GM12878 (cell line): ENCODE data around the gene ZNF850. TPM values are rescaled to one million over a fixed set of nuclear protein-coding genes. Genes with fewer than 3 reads are reported as not detected.
A peak's percentile ranks its signal among the peaks of the same experiment; 100 is the strongest.

Source experiments
- ASH2L ChIP-seq: fragments of 300-600, 200-600 bp; sonication (generic); IDR thresholded peaks from 2 replicates; pipeline ENCODE4 v1.6.1; 2017; ENCODE audit warnings: low read depth, mild to moderate bottlenecking, borderline replicate concordance
- CBX5 ChIP-seq: sonication (generic); IDR thresholded peaks from 2 replicates; pipeline ENCODE4 v1.6.1; 2016; ENCODE audit warnings: low read depth, moderate library complexity, mild to moderate bottlenecking, inconsistent platforms
- EED ChIP-seq: sonication (generic); IDR thresholded peaks from 2 replicates; pipeline ENCODE4 v1.6.1; 2016; ENCODE audit warnings: antibody characterized with exemption, low read depth
- HDAC6 ChIP-seq: fragments of 200-600 bp; sonication (generic); IDR thresholded peaks from one replicate; pipeline ENCODE4 v1.8.0; 2017; ENCODE audit warnings: antibody characterized with exemption; ENCODE audit not compliant: unreplicated experiment
- IKZF1 ChIP-seq: fragments of 450-650 bp; conservative IDR thresholded peaks from 2 replicates; pipeline ENCODE4 v1.6.1; 2017; ENCODE audit warnings: antibody characterized with exemption, mild to moderate bottlenecking
- IKZF2 ChIP-seq, 2 experiments: fragments of 450-650 bp; IDR thresholded peaks; 2 replicates each; pipeline ENCODE4 v1.6.1; 2017; ENCODE audit warnings: mild to moderate bottlenecking in 2 of 2, moderate library complexity in 2 of 2
- MXI1 ChIP-seq: fragments of 150-350 bp; IDR thresholded peaks from 2 replicates; pipeline ENCODE4 v1.6.1; 2011; ENCODE audit warnings: low read depth, mild to moderate bottlenecking, inconsistent platforms, low read length, improper control_type of control experiment
- NFYB ChIP-seq: IDR thresholded peaks from 2 replicates; pipeline ENCODE4 v1.6.1; 2011; ENCODE audit warnings: low read depth, mild to moderate bottlenecking, low read length, improper control_type of control experiment, moderate library complexity; ENCODE audit not compliant: insufficient read depth
- NRF1 ChIP-seq: conservative IDR thresholded peaks from 2 replicates; pipeline ENCODE4 v1.6.1; 2011; ENCODE audit warnings: mild to moderate bottlenecking, low read depth, low read length, improper control_type of control experiment
- PAX5 ChIP-seq: IDR thresholded peaks from 2 replicates; pipeline ENCODE4 v1.6.1; 2011; ENCODE audit warnings: low read depth, low read length, borderline replicate concordance
- PAX8 ChIP-seq: fragments of 450-650 bp; IDR thresholded peaks from 2 replicates; pipeline ENCODE4 v1.6.1; 2017; ENCODE audit warnings: mild to moderate bottlenecking, moderate library complexity
- POLR2A ChIP-seq: IDR thresholded peaks from 2 replicates; pipeline ENCODE4 v1.6.1; 2011; ENCODE audit warnings: low read depth, mild to moderate bottlenecking, low read length
- POLR2AphosphoS2 ChIP-seq: IDR thresholded peaks from 2 replicates; pipeline ENCODE4 v1.6.1; 2011; ENCODE audit warnings: low read depth, mild to moderate bottlenecking, low read length, improper control_type of control experiment, moderate library complexity
- RUNX3 ChIP-seq: IDR thresholded peaks from 2 replicates; pipeline ENCODE4 v1.6.1; 2012; ENCODE audit warnings: low read length, inconsistent platforms
- ZBED1 ChIP-seq: IDR thresholded peaks from 2 replicates; pipeline ENCODE4 v1.6.1; 2016; ENCODE audit warnings: borderline replicate concordance
- ZNF384 ChIP-seq: IDR thresholded peaks from 2 replicates; pipeline ENCODE4 v1.6.1; 2012; ENCODE audit warnings: low read depth, mild to moderate bottlenecking, low read length, improper control_type of control experiment, borderline replicate concordance
- polyA plus RNA-seq, 11 experiments: library from polyadenylated mRNA; depleted of rRNA in 4 of 11; unstranded in 6 of 11; stranded (reverse) in 5 of 11; fragments of >200 nt; fragmentation: Nextera tagmentation in 4 of 11; fragmentation: Illumina TruSeq in 1 of 11; extraction: Ambion mirVana in 4 of 11; extraction: Trizol in 1 of 11; gene quantifications; 1 replicate in 1 of 11; 2 replicates in 10 of 11; pipeline versions ENCODE4 v1.2.1 to v1.2.3, GENCODE V29; 2011 to 2016; ENCODE audit warnings: inconsistent platforms in 2 of 11, missing spikeins in 2 of 11, low read depth in 1 of 11
- total RNA-seq, 4 experiments: library from RNA; depleted of rRNA in 3 of 4; stranded (reverse); fragments of >200 nt in 3 of 4; fragmentation: Illumina TruSeq in 1 of 4; extraction: Trizol in 1 of 4; gene quantifications; 2 replicates each; pipeline versions ENCODE4 v1.2.1 to v1.2.3, GENCODE V29; 2013 to 2021
- TF ChIP-seq, protein P1 (sequence below): fragments of 450-650 bp; IDR thresholded peaks from 2 replicates; pipeline ENCODE4 v1.6.1; 2014; ENCODE audit warnings: mild to moderate bottlenecking
- TF ChIP-seq, protein P2 (sequence below): IDR thresholded peaks from 2 replicates; pipeline ENCODE4 v1.6.1; 2011; ENCODE audit warnings: borderline replicate concordance, low read depth, mild to moderate bottlenecking, moderate library complexity, mixed read lengths, low read length; ENCODE audit not compliant: insufficient read depth; ENCODE audit errors: extremely low read length
- TF ChIP-seq, protein P3 (sequence below): fragments of 150-350 bp; IDR thresholded peaks from 2 replicates; pipeline ENCODE4 v1.6.1; 2014; ENCODE audit warnings: mild to moderate bottlenecking, low read depth, low read length
- TF ChIP-seq, protein P4 (sequence below): fragments of 450-650 bp; IDR thresholded peaks from 2 replicates; pipeline ENCODE4 v1.6.1; 2017; ENCODE audit warnings: low read depth, mild to moderate bottlenecking, moderate library complexity
- TF ChIP-seq, protein P5 (sequence below): fragments of 450-650 bp; formaldehyde crosslinking; IDR thresholded peaks from 2 replicates; pipeline ENCODE4 v1.4.0; 2020; ENCODE audit warnings: mild to moderate bottlenecking, moderate library complexity

The ZNF850 gene
- total and polyA plus RNA-seq, 10 of the 15 experiments (the other 5 are each of a cell fraction or from before 2014, with no cell fraction given): 0.44 to 6.4 (median 2.5) TPM

DNA sequence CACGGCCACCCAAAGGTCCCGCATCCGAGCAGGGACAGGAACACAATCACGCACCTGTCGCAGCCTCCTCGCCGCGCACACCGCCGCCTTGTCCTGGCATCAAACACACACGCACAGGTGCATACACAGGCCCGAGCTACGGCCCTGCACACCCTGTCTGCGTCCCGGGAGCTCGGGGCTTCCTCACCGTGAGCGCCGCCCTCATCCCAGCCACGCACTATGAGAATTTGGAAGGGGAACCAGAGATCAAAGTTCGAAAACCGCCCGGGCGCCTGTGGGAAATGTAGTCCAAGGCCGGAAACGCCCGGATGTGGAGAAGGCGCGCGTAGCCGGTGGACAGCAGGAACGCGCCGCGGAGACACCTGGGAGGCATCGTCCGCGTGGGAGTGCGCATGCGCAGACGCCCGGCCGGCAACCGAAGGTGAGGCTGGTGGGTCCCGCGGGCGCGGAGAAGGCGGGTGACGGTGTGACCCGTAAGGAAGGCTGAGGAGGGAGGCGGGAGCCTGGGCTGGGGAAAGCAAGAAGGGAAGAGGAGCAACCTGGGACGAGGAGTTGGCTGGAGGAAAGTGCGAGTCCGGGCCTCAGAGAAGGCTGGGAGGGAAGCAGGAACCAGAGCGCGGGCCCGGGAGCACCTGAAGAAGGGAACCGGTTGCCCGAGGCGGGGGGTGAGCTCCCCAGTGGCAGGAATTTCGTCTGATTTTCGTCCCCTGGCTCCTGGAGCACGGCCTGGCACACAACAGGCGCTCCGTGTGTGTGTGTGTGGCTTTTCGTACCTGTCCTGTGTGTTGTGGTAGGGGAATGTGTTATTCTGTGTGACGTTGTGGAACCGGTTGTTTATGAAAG is 85.2 kb downstream of the ZNF850 start, which contains the start of gene ZNF567 (continued):
- TF ChIP-seq PAX5: no peak
- TF ChIP-seq EED: no peak; the same call in 1 of the 2 replicates
- TF ChIP-seq NRF1: 0 out of 2 replicates have a peak, but pooled peaks have one; percentile 28
- TF ChIP-seq POLR2AphosphoS2: peak; percentile 44; the same call in 1 of the 2 replicates
- peak; percentile 98 for TF ChIP-seq IKZF1
- no peak for TF ChIP-seq ASH2L
- peak; percentile 95 for TF ChIP-seq POLR2A
- TF ChIP-seq, protein P1, sequence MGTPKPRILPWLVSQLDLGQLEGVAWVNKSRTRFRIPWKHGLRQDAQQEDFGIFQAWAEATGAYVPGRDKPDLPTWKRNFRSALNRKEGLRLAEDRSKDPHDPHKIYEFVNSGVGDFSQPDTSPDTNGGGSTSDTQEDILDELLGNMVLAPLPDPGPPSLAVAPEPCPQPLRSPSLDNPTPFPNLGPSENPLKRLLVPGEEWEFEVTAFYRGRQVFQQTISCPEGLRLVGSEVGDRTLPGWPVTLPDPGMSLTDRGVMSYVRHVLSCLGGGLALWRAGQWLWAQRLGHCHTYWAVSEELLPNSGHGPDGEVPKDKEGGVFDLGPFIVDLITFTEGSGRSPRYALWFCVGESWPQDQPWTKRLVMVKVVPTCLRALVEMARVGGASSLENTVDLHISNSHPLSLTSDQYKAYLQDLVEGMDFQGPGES: no peak
- TF ChIP-seq IKZF2 (IDR thresholded peaks at IDR 0.05): peak; percentile 43 to 47; a peak in 2 of 4 replicates
- no peak for TF ChIP-seq NFYB
- no peak; the same call in 1 of the 2 replicates for TF ChIP-seq MXI1
- TF ChIP-seq, protein P2, sequence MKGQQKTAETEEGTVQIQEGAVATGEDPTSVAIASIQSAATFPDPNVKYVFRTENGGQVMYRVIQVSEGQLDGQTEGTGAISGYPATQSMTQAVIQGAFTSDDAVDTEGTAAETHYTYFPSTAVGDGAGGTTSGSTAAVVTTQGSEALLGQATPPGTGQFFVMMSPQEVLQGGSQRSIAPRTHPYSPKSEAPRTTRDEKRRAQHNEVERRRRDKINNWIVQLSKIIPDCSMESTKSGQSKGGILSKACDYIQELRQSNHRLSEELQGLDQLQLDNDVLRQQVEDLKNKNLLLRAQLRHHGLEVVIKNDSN: no peak
- TF ChIP-seq, protein P3, sequence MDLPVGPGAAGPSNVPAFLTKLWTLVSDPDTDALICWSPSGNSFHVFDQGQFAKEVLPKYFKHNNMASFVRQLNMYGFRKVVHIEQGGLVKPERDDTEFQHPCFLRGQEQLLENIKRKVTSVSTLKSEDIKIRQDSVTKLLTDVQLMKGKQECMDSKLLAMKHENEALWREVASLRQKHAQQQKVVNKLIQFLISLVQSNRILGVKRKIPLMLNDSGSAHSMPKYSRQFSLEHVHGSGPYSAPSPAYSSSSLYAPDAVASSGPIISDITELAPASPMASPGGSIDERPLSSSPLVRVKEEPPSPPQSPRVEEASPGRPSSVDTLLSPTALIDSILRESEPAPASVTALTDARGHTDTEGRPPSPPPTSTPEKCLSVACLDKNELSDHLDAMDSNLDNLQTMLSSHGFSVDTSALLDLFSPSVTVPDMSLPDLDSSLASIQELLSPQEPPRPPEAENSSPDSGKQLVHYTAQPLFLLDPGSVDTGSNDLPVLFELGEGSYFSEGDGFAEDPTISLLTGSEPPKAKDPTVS: no peak
- no peak for TF ChIP-seq ZNF384
- peak; percentile 49; the same call in 1 of the 2 replicates for TF ChIP-seq RUNX3
- TF ChIP-seq, protein P4, sequence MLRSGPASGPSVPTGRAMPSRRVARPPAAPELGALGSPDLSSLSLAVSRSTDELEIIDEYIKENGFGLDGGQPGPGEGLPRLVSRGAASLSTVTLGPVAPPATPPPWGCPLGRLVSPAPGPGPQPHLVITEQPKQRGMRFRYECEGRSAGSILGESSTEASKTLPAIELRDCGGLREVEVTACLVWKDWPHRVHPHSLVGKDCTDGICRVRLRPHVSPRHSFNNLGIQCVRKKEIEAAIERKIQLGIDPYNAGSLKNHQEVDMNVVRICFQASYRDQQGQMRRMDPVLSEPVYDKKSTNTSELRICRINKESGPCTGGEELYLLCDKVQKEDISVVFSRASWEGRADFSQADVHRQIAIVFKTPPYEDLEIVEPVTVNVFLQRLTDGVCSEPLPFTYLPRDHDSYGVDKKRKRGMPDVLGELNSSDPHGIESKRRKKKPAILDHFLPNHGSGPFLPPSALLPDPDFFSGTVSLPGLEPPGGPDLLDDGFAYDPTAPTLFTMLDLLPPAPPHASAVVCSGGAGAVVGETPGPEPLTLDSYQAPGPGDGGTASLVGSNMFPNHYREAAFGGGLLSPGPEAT: no peak
- TF ChIP-seq ZBED1: no peak
- TF ChIP-seq PAX8: no peak
- TF ChIP-seq CBX5: 0 out of 2 replicates have a peak, but pooled peaks have one; percentile 47
- TF ChIP-seq, protein P5, sequence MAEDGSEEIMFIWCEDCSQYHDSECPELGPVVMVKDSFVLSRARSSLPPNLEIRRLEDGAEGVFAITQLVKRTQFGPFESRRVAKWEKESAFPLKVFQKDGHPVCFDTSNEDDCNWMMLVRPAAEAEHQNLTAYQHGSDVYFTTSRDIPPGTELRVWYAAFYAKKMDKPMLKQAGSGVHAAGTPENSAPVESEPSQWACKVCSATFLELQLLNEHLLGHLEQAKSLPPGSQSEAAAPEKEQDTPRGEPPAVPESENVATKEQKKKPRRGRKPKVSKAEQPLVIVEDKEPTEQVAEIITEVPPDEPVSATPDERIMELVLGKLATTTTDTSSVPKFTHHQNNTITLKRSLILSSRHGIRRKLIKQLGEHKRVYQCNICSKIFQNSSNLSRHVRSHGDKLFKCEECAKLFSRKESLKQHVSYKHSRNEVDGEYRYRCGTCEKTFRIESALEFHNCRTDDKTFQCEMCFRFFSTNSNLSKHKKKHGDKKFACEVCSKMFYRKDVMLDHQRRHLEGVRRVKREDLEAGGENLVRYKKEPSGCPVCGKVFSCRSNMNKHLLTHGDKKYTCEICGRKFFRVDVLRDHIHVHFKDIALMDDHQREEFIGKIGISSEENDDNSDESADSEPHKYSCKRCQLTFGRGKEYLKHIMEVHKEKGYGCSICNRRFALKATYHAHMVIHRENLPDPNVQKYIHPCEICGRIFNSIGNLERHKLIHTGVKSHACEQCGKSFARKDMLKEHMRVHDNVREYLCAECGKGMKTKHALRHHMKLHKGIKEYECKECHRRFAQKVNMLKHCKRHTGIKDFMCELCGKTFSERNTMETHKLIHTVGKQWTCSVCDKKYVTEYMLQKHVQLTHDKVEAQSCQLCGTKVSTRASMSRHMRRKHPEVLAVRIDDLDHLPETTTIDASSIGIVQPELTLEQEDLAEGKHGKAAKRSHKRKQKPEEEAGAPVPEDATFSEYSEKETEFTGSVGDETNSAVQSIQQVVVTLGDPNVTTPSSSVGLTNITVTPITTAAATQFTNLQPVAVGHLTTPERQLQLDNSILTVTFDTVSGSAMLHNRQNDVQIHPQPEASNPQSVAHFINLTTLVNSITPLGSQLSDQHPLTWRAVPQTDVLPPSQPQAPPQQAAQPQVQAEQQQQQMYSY (CRISPR knock-in tag): no peak
- TF ChIP-seq HDAC6: no peak
